ENCODE measurements around the gene ALK. TPM values are rescaled to one million over a fixed set of nuclear protein-coding genes. Genes with fewer than 3 reads are reported as not detected.

ALK gene
- total RNA-seq, 1 donor from 2014 or later: 1.1 TPM

- no peak overlapping the region for H3K27ac ChIP-seq
- intact Hi-C loops (cut with DNase I): no loop called here
- ATAC-seq: no peak
- H3K4me3 ChIP-seq: no peak overlapping the region
- no peak for DNase-seq
- H3K4me1 ChIP-seq: no peaks in the 10 kb centered on the region
- H3K9me3 ChIP-seq: no peaks in the 10 kb centered on the region
- H3K36me3 ChIP-seq: no peaks in the 10 kb centered on the region
- H3K27me3 ChIP-seq (ENCODE audit: low read depth): no peaks in the 10 kb centered on the region
- no peak for TF ChIP-seq CTCF (IDR thresholded peaks at IDR 0.05)
Measured at GRCh38 chr2:29390136-29390535, 531.2 kb downstream of the ALK start.

GRCh38 chr2:29389686-29390085, 531.7 kb downstream of the ALK start:
- H3K27ac ChIP-seq: no peak overlapping the region
- intact Hi-C loops (cut with DNase I): no loop called here
- no peaks in the 10 kb centered on the region for H3K27me3 ChIP-seq (ENCODE audit: low read depth)
- no peak overlapping the region for H3K4me3 ChIP-seq
- ATAC-seq (no peak), DNase-seq (no peak)
- no peaks in the 10 kb centered on the region for H3K36me3 ChIP-seq
- no peaks in the 10 kb centered on the region for H3K9me3 ChIP-seq
- TF ChIP-seq CTCF (IDR thresholded peaks at IDR 0.05): no peak
- H3K4me1 ChIP-seq: no peaks in the 10 kb centered on the region

- intact Hi-C loops (cut with DNase I): no loop called here
- Histone ChIP-seq H3K27me3 (ENCODE audit: low read depth) (no peaks in the 10 kb centered on the region), H3K4me3 (no peak overlapping the region), H3K9me3 (no peaks in the 10 kb centered on the region), H3K4me1 (no peaks in the 10 kb centered on the region), H3K27ac (no peak overlapping the region), H3K36me3 (no peaks in the 10 kb centered on the region)
- DNase-seq (no peak), ATAC-seq (no peak)
- no peak for TF ChIP-seq CTCF (IDR thresholded peaks at IDR 0.05)
Measured at GRCh38 chr2:29388071-29388470, 533.3 kb downstream of the ALK start.

GRCh38 chr2:29382486-29382885, 538.9 kb downstream of the ALK start:
- H3K4me3 ChIP-seq: no peak overlapping the region
- DNase-seq (no peak), ATAC-seq (no peak)
- H3K36me3 ChIP-seq: no peaks in the 10 kb centered on the region
- H3K9me3 ChIP-seq: no peaks in the 10 kb centered on the region
- intact Hi-C loops (cut with DNase I): no loop called here
- H3K27ac ChIP-seq: no peak overlapping the region
- H3K4me1 ChIP-seq: no peaks in the 10 kb centered on the region
- no peaks in the 10 kb centered on the region for H3K27me3 ChIP-seq (ENCODE audit: low read depth)
- no peak for TF ChIP-seq CTCF (IDR thresholded peaks at IDR 0.05)

GRCh38 chr2:29377788-29378187, 543.6 kb downstream of the ALK start:
- Histone ChIP-seq H3K36me3 (no peaks in the 10 kb centered on the region), H3K4me3 (no peak overlapping the region), H3K9me3 (no peaks in the 10 kb centered on the region), H3K4me1 (no peaks in the 10 kb centered on the region), H3K27ac (no peak overlapping the region), H3K27me3 (ENCODE audit: low read depth) (no peaks in the 10 kb centered on the region)
- ATAC-seq (no peak), DNase-seq (no peak)
- TF ChIP-seq CTCF (IDR thresholded peaks at IDR 0.05): no peak
- intact Hi-C loops (cut with DNase I): no loop called here

GRCh38 chr2:29376541-29376940, 544.8 kb downstream of the ALK start:
- intact Hi-C loops (cut with DNase I): no loop called here
- Histone ChIP-seq H3K27ac (no peak overlapping the region), H3K4me1 (no peaks in the 10 kb centered on the region), H3K27me3 (ENCODE audit: low read depth) (no peaks in the 10 kb centered on the region), H3K9me3 (no peaks in the 10 kb centered on the region), H3K4me3 (no peak overlapping the region), H3K36me3 (no peaks in the 10 kb centered on the region)
- DNase-seq (no peak), ATAC-seq (no peak)
- no peak for TF ChIP-seq CTCF (IDR thresholded peaks at IDR 0.05)
